ENCODE measurements around the gene UBE2D2.
"Not testable (repeated sequence)": the region's sequence is repeated elsewhere in the genome, so short reads cannot be mapped to it uniquely, and the experiment has no call there.

The UBE2D2 gene

DNA sequence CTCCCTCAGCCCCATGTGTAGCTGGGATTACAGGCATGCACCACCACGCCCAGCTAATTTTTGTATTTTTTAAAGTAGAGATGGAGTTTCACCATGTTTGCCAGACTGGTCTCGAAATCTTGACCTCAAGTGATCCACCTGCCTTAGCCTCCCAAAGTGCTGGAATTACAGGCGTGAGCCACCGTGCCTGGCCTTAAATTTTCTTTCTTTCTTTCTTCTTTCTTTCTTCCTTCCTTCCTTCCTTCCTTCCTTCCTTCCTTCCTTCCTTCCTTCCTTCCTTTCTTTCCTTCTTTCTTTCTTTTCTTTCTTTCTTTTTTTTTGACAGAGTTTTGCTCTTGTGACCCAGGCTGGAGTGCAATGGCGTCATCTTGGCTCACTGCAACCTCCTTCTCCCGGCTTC, 14.5 kb upstream of the UBE2D2 start:
- FAIRE-seq; DNase-seq (ENCODE audit: insufficient read length, low spot score): not testable (repeated sequence)

DNA sequence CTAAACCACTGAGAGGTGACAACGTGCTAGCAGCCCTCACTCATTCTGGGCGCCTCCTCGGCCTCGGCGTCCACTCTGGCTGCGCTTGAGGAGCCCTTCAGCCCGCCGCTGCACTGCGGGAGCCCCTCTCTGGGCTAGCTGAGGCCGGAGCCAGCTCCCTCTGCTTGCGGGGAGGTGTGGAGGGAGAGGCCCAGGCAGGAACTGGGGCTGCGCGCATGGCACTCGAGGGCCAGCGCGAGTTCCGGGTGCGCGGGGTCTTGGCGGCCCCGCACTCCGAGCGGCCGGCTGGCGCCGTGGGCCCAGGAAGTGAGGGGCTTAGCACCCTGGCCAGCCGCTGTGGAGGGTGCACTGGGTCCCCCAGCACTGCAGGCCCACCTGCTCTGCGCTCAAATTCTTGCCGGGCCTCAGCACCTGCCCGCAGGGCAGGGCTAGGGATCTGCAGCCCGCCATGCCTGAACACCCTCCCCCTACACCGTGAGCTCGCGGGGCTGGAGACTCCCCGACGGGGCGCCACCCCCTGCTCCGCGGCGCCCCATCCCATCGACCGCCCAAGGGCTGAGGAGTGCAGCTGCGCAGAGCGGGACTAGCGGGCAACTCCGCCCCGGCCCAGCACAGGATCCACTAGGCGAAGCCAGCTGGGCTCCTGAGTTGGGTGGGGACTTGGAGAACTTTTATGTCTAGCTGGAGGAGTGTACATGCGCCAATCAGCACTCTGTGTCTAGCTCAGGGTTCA, 11.8 kb upstream of the UBE2D2 start:
- FAIRE-seq: no peak
- no peak for DNase-seq (ENCODE audit: insufficient read length, low spot score)

DNA sequence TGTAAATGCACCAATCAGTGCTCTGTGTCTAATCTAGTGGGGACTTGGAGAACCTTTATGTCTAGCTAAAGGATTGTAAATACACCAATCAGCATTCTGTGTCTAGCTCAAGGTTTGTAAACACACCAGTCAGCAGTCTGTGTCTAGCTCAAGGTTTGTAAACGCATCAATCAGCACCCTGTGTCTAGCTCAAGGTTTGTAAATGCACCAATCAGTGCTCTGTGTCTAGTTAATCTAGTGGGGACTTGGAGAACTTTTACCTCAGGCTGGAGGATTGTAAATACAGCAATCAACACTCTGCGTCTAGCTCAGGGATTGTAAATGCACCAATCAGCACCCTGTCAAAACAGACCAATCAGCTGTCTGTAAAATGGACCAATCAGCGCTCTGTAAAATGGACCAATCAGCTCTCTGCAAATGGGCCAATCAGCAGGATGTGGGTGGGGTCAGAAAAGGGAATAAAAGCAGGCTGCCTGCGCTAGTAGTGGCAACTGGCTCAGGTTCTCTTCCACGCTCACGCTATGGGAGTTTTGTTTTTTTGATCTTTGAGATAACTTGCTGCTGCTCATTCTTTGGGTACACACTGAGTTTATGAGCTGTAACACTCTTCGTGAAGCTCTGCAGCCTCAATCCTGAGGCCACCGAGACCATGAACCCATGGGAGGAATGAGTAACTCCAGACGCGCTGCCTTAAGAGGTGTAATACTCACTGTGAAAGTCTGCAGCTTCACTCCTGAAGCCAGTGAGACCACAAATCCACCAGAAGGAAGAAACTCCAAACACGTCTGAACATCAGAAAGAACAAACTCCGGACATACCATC, 10.9 kb upstream of the UBE2D2 start:
- FAIRE-seq; DNase-seq (ENCODE audit: insufficient read length, low spot score): not testable (repeated sequence)

DNA sequence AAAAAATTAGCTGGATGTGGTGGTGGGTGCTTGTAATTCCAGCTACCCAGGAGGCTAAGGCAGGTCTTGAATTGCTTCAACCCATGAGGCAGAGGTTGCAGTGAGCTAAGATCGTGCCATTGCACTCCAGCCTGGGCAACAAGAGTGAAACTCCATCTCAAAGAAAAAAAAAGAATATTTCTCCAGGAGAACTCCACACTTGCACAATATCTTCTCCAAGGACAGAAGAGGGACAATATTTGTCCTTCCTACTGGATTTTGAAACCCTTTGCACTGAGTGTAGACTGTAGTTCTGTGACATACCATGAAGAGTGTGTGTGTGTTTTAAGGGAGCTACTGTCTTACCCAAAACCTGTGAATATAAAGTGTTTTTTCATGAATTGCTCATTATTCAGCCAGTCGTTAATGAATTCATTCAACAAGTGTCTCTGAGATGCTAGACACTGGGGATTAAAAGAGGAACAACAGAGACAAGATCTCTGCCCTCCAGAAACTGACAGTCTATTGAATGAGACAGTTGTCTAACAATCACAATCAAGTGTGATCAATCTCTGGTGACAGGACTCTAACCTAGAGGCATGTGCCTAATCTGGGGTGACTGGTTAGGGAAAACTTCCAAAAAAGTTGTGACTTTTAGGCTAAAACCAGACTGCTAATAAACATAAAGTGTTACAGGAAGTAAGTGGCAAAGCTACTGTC, 9.8 kb upstream of the UBE2D2 start:
- FAIRE-seq: no peak
- no peak for DNase-seq (ENCODE audit: insufficient read length, low spot score)

DNA sequence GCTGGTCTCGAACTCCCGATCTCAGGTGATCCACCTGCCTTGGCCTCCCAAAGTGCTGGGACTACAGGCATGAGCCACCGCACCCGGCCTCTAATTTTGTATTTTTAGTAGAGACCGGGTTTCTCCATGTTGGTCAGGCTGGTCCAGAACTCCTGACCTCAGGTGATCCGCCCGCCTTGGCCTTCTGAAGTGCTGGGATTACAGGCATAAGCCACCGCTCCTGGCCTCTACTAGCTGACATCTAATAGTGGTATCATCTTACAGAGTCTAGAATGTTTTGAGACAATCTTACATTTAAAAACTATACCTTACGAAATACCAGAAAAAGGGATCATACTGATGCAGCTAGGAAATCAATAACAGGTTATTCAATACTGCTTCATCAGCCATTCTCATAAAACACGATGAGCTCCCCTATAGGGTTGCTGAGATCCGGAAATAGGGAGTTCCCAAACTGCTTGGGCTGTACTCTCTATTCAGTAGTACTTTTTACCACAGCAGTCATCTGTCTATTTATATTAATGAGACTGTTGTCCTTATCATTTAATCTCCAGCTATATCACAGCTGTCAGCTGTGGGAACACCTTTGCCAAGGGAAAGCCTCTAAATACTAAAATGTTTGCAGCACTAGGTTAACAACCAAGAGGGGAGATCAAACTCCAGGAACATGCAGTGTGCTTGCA, 8.1 kb upstream of the UBE2D2 start:
- no peak for DNase-seq (ENCODE audit: insufficient read length, low spot score)
- no peak for FAIRE-seq

DNA sequence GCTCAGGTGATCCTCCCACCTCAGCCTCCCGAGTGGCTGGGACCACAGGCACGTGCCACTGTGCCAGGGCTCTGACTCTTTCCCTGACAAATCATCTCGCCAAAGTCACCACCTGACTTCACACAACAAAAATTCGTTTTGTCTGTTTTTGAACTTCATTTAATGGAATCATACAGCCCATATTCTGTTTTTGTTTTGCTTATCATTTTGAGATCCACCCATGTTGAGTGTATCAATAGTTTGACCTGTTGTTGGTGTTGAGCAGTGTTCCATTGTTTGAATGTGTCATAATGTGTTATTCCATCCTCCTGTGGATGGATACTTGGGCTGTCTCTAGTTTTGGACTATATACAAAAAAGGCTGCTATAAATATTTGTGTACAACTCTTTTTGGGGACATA, 6.9 kb upstream of the UBE2D2 start:
- FAIRE-seq: no peak
- DNase-seq (ENCODE audit: insufficient read length, low spot score): no peak

DNA sequence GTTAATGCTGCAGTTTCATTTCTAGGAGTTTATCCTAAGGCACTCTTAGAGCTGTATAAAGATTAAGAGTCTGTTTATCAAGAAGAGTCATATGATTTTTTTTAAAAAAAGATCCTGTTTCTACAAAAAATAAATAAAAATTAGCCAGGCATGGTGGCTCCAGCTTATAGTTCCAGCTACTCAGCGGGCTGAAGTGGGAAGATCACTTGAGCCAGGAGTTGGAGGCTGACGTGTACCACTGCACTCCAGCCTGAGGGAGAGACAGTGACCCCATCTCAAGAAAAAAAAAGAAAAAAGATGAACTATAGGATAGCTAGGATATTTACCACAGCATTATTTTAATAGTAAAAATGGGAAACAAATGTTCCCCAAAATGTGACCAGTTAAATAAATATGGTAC, 3.3 kb upstream of the UBE2D2 start:
- DNase-seq (ENCODE audit: insufficient read length, low spot score) (no peak), FAIRE-seq (no peak)

DNA sequence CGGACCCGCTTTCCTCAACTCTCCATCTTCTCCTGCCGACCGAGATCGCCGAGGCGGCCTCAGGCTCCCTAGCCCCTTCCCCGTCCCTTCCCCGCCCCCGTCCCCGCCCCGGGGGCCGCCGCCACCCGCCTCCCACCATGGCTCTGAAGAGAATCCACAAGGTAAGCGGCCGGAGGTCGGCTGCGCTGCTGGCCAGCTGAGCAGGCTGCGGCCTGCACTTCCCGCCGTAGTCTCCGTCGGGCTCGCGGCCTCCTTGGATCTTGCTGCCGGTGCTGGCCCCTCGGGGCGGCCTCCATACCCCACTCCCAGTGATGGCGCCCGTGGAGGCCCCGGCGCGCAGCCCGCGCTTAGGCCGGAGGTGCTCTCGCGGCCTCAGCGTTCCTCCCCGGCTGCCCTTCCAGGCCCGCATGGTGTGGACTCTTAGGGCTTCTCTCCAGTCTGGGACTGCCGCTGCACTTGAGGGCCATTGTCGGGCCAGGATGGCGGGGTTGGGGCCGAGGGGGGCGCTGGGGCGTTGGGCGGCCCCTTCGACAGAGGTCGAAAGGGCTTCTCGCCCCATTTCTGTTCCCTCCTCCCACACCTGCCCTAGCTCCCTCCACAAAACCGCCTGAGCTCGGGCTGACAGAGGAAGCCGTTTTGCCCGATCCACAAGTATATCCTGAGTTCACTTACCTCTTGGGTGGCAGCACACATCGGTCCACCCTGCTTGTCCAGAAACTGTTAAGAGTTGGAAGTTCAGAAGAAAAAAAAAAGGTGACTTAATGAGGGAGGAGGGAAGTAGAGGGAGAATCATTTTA, 714 bp downstream of the UBE2D2 start:
- no peak for DNase-seq (ENCODE audit: insufficient read length, low spot score)

DNA sequence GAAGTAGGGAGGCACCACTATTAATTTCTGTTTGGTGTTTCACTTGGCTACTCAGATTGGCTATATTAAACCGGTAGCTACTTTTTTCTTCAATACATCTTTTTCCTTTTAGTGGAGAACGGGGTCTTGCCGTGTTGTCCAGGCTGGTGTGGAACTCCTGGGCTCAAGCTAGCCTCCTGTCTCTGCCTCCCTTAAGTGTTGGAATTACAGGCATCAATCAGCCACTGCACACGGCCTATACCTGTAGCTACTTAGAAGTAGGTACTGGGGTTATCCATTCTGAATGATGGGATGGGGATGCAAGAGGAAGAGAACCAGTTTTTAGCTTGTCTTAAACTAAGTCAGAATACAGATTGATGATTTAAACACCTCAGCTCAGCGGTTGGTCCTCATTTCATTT, 1.7 kb downstream of the UBE2D2 start:
- peak; percentile 26 for FAIRE-seq
- DNase-seq (ENCODE audit: insufficient read length, low spot score): no peak

More for the DNA sequence above, 714 bp downstream of the UBE2D2 start:
- peak; percentile 68 for FAIRE-seq

DNA sequence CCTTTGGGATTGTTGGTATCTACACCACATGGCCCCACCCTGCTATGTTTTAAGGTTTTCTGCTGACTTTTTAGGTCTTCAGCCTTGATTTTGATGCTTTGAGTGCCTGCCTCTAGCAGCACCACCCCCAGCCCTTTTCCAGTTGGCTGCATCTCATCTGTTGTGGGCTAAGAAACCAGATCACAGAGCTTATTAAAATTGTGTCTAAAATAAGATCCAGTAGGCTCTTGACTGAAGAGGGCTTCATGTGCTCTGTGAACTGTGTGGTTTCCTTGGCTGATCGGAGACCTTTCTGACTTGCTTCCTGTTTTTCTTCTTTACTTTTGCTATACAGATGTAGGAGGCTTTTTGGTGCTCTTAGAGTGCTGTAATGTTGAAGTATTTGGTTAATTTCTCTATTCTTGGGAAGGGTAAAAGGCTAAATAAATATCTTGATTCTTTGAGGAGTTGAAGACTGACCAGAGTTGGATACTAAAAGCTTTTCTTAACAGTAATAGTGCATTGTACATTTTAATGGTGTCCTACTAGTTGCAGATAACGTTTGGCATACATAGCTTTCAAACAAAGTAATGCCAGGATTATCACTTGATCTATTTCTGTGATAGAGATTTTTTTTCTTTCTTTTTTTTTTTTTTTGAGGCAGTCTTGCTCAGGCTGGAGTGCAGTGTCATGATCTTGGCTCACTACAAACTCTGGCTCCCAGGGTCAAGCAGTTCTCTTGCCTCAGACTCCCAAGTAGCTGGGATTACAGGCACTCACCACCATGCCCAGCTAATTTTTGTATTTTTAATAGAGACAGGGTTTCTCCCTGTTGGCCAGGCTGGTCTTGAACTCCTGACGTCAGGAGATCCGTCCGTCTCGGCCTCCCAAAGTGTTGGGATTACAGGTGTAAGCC, 4.5 kb downstream of the UBE2D2 start:
- FAIRE-seq (peak; percentile 97), DNase-seq (ENCODE audit: insufficient read length, low spot score) (peak; percentile 42)

DNA sequence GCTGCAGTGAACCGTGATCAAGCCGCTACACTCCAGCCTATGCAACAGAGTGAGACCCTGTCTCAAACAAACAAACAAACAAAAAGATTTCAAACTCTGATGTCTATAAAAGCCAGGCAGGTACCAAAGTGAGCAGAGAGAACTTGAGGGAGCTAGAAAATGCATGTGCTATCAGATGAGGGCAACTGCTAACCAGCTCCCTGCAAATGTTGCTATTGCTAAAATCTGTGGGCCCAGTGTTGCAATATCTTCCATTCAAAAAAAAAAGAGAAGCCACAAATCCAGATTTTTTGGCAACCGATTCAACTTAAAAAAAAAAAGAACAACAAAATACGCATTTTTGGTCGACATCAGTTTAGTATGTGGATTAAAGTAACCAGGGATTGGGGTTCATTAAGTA, 5.5 kb downstream of the UBE2D2 start:
- FAIRE-seq (no peak), DNase-seq (ENCODE audit: insufficient read length, low spot score) (no peak)

DNA sequence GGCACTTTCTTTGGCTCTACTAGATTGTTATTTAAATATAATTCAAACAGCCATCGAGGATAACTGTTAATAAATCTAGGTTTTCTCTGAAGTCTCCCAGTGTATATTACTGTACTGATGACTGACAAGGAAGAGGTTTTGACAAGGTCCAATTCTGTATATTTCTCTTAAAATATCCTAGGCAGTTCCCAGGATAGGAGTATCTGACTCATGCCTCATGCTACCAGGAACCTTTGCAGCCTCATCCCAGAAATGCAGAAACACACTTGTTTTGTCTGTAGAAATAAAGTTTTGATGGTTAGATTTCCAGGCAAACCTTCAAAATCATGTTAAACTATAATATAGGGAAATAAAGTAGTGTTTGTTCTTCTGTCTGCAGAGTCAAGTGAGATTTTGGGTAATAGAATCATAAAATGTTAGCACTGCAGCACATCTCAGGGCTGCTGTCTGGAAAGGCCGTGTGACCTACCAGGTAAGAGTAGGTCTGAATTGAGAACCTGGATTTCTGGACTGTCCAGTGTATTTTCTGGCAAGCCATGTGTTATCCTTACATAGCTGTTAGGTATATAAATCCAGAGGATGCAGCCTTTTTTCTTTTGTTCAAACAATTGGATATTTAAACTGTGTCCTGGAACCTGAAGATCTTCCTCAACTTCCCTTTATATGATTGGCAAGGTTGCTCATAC, 8.3 kb downstream of the UBE2D2 start:
- DNase-seq (ENCODE audit: insufficient read length, low spot score): no peak

DNA sequence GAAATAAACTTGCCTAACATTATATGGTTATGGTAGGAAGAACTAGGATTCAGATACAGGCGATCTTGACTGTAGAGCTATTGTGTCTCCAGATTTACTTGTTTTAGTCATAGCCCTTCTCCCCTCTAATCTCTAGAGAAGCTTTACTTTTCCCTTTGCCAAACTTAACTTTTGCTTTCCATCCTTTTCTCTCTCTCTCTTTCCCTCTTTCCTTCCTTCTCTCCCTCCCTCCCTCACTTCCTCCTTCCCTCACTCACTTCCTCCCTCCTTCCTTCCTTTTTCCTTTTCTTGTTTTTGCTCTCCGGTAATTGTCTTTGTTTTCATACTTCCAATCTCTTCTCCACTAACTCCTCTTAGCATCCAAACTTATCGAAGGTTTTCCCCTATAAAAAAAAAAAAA, 10.4 kb downstream of the UBE2D2 start:
- FAIRE-seq (no peak), DNase-seq (ENCODE audit: insufficient read length, low spot score) (no peak)

More for the DNA sequence above, 8.3 kb downstream of the UBE2D2 start:
- FAIRE-seq: no peak

DNA sequence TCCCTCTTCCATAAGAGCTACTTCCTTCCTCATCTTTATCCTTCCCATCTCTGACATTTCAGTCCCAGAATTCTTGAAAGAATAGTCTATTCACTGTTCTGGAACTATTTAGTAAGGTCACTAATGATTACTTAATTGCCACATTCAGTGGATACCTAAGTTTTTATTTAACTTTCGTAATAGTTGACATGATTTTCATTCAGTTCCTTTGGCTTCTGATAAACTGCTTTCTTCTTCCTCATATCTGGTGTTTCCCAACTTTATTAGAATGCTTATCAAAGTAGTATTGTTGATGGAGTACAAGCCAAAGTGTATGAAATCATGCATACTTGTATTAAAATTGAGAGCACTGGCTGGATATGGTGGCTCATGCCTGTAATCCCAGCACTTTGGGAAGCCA, 10.8 kb downstream of the UBE2D2 start:
- no peak for DNase-seq (ENCODE audit: insufficient read length, low spot score)
- FAIRE-seq: no peak

DNA sequence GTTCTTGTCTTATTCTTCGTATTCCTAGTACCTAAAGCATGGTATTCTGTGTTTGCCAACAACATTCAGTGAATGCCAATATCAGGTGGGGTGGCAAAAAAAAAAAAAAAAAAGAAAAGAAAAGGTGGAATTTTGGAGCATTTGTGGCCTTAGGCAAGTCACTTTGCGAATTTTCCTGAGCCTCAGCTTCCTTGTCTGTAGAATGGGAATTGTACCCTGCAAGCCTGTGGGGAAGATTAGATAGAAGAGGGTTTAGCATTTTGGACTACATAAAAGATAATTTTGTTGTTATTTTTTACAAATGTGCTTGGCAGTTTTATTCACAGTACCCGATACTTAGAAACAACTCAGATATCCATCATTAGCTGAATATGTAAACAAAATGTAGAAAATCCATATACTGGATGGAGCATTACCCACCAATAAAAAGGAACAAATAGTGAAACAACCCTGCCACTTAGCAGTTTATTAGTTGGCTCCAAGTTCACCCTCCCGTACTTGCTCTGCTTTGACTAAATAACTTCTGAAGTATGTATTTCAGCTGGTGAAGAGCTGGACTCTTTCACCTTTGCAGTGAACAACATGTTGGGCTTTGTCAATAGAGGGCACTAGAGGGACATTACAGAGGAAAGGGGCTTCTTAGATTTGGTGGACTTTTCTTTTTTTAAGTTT, 13.6 kb downstream of the UBE2D2 start:
- FAIRE-seq (peak; percentile 79), DNase-seq (ENCODE audit: insufficient read length, low spot score) (no peak)

DNA sequence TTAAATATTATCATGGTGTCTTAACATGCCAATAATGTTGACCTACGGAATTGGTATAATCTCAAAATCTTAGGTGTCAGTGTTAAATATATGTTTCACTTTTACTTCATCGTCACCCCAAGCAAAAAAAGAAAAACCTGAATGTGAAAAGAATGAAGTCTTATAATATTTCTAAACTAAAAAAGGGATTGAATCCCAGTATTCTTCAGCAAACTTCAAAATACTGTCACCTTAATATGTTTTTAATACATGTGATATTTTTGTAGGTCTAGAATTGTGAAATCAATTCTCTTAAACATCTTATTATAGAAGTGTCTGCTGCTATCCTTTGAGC, 14.1 kb downstream of the UBE2D2 start:
- DNase-seq (ENCODE audit: insufficient read length, low spot score) (no peak), FAIRE-seq (no peak)

DNA sequence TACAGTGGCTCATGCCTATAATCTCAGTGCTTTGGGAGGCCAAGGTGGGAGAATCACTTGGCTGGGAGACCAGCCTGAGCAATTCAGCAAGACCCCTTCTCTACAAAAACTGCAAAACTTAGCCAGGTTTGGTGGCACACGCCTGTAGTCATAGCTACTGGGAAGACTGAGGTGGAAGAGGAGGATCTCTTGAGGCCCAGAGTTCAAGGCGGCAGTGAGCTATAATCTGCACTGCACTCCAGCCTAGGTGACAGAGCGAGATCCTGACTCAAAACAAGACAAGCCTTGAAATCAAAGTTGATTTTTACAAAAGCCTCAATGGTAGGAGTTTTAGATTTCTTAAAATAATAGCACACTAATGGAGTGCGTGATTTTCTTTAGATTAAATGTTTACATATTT, 14.6 kb downstream of the UBE2D2 start:
- DNase-seq (ENCODE audit: insufficient read length, low spot score) (no peak), FAIRE-seq (peak; percentile 31)

DNA sequence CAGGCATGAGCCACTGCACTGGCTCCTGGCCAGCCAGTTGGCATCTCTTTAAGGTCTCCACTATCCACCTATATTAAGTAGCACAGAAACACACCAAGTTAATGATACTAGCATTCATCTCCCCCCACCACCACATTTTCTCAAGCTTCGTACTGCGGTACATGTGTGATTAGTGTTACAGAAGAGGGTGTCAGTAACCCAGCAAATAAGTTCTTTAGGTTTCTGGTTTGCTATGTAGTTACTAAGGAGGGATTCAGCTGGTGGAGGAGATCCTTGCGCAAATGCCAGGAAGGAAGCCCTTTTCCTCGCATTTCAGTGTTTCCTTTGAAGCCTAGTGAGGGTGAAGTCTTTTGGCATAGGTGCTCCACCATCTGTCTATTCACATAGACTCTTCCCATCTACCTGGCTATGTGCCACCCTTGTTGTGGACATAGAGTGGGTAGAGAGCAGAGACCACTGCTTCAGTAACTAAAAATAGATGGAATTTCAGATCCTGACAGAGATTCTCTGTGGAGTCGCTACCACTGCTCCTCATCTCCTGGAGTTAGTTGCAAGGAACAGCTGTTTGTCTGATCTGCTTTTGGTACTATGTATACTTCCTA, 16.7 kb downstream of the UBE2D2 start:
- DNase-seq (ENCODE audit: insufficient read length, low spot score): no peak

More for the DNA sequence above, 16.7 kb downstream of the UBE2D2 start:
- FAIRE-seq: no peak
